ENCODE data around the gene HOMER2.

HOMER2 gene

DNA sequence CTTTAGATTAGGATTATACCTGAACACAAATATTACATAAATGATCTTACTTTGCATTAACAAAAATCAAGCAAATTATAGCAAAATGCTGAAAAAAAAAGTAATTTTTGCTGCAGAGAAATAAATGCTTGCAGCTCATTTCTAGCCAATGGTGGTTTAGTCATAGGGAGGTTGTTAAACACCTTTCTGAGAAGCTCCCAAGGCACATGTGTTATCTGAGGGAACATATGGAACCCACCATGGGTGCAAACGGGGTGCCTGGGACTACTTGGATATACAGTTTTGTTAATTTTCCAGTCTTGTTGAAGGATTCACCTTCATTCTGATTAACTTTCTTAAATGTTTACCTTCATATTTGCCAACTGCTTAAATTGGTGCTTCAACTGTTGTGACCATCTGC is 24.6 kb upstream of the HOMER2 start:
- in situ Hi-C loops (cut with HindIII; ENCODE audit: low sequenced_read_pairs) = no loop called here
- TF ChIP-seq, protein P1, sequence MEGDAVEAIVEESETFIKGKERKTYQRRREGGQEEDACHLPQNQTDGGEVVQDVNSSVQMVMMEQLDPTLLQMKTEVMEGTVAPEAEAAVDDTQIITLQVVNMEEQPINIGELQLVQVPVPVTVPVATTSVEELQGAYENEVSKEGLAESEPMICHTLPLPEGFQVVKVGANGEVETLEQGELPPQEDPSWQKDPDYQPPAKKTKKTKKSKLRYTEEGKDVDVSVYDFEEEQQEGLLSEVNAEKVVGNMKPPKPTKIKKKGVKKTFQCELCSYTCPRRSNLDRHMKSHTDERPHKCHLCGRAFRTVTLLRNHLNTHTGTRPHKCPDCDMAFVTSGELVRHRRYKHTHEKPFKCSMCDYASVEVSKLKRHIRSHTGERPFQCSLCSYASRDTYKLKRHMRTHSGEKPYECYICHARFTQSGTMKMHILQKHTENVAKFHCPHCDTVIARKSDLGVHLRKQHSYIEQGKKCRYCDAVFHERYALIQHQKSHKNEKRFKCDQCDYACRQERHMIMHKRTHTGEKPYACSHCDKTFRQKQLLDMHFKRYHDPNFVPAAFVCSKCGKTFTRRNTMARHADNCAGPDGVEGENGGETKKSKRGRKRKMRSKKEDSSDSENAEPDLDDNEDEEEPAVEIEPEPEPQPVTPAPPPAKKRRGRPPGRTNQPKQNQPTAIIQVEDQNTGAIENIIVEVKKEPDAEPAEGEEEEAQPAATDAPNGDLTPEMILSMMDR (IDR thresholded peaks at IDR 0.05; ENCODE audit: low read depth, low read length) = no peak
- H3K4me3 ChIP-seq (ENCODE audit: low read depth, low read length) = no peak overlapping the region
- DNase-seq (ENCODE audit: low read depth, low spot score) = no peak

DNA sequence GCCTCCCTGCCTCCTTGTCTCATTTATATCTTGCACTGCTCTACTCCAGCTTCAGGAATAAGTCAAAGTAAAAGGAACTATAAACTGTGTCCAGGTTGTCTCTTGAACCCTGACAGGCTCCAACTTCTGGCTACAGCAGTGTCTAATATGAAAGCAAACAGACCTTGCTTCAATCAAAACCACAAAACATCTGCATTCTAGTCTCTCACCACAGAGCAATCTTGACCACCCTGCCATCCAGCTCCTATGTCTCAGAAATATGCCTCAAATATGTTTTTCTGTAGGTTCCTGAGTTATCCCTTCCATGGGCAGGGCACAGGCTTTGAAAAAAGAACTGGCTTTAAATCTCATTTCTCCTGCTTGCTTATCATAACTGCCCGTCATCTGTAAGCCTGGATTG is 20.5 kb upstream of the HOMER2 start:
- in situ Hi-C loops (cut with HindIII; ENCODE audit: low sequenced_read_pairs) = no loop called here
- TF ChIP-seq, protein P1 (IDR thresholded peaks at IDR 0.05; ENCODE audit: low read depth, low read length) = no peak
- H3K4me3 ChIP-seq (ENCODE audit: low read depth, low read length) = no peak overlapping the region
- no peak for DNase-seq (ENCODE audit: low read depth, low spot score)

DNA sequence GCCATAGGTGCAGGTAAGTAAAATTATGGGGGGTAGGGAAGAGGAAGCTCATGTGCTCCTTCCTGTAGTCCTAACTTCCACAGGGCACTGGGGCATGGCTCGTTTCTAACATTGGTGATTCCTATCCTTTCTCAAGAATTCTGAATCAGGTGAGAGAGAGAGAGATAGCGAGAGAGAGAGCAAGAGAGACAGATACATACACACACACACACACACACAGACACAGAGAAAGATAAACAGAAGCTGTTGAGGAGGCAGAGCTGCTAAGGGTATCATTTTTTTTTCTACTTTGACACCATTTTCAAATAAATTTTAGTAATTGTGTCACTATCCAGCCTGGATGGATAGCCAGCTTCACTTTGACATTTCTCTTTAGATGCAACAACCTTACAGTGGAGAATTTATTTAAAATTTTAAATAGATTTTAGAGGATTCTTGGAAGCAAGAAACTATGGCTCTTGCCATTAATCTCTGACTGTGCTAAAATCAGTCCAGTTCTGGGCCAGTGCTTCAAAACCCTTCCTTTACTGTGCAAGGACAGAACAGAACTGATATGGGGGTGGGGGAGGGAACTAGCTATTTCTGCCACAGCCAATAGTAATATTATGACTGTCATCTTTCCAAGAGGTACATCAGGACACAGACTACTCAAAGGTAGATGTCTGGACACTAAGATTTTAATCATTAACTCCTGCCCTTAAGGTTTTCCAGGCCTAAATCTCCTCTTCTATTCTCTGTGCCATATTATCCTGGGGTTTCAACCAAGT is 18.9 kb upstream of the HOMER2 start:
- no peak for DNase-seq (ENCODE audit: low read depth, low spot score)
- TF ChIP-seq, protein P1 (IDR thresholded peaks at IDR 0.05; ENCODE audit: low read depth, low read length) = no peak
- H3K4me3 ChIP-seq (ENCODE audit: low read depth, low read length) = no peak overlapping the region
- in situ Hi-C loops (cut with HindIII; ENCODE audit: low sequenced_read_pairs) = no loop called here

DNA sequence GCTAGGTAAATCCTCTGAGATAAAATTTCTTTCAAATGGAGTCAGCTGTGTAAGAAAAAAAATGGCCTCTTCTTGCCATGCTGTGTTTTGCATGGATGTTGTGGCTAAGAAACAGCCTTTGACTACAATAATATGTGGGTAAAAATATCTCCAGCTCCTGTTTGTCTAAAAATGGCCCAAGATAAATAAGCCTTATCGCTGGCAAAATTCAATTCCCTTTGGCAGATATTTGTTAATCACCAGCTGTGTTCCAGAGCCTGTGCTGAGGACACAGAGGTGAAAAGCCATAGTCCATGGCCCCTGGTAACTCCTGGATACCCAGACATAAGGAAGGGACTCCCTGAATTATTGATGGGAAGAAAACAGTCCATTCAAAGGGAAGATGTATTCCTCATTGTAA is 18.2 kb upstream of the HOMER2 start:
- DNase-seq (ENCODE audit: low read depth, low spot score) = no peak
- TF ChIP-seq, protein P1 (IDR thresholded peaks at IDR 0.05; ENCODE audit: low read depth, low read length) = no peak
- in situ Hi-C loops (cut with HindIII; ENCODE audit: low sequenced_read_pairs) = no loop called here
- no peak overlapping the region for H3K4me3 ChIP-seq (ENCODE audit: low read depth, low read length)

DNA sequence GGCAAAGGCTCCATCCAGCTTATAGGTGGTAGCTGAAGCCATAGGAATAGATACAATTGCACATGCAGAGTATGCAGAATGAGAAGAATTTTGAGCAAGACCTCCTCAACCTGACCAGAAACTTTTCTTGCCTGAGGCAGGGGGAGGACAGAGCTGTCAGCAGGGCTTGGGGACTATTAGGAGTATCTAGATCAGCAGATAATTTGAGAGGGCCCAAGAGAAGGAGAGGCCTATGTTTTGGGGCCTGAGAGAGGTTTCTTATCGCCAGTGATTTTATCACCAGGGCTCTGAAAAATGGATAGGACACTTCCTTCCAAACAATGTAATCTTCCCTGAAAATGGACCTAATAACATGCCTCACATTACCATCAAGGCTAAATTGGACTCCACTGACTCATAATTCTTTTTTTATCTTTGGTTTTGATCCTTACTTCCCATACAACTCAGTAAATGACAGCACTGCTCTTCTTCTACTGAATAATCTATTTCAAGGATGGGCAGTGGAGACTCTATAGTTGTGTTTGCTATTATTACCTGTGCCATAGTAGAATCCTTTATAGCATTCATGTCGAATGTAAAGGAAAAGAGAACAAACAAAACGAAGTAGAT is 17.7 kb upstream of the HOMER2 start:
- in situ Hi-C loops (cut with HindIII; ENCODE audit: low sequenced_read_pairs) = no loop called here
- TF ChIP-seq, protein P1 (IDR thresholded peaks at IDR 0.05; ENCODE audit: low read depth, low read length) = no peak
- no peak for DNase-seq (ENCODE audit: low read depth, low spot score)
- H3K4me3 ChIP-seq (ENCODE audit: low read depth, low read length) = no peak overlapping the region

DNA sequence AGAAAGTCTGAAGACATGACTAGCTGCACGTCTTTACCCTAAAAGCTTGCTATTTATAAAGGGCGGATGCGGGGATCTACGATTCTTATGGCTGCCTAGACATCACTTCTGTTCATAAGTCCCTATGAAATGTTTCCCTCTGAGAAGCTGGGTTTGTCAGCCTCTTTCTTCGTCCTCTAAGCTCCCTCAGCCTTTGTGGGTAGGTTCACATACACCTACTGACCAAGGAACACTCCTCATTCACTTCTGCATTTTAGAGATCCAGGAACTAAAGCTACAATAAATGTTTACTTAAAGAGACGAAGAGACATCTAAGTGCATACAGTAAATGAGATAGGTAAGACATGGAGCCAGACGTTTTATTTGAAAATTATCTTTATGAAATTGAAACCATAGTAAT is 16.8 kb upstream of the HOMER2 start:
- in situ Hi-C loops (cut with HindIII; ENCODE audit: low sequenced_read_pairs) = no loop called here
- H3K4me3 ChIP-seq (ENCODE audit: low read depth, low read length) = no peak overlapping the region
- TF ChIP-seq, protein P1 (IDR thresholded peaks at IDR 0.05; ENCODE audit: low read depth, low read length) = no peak

More for the DNA sequence above, 16.8 kb upstream of the HOMER2 start:
- DNase-seq (ENCODE audit: low read depth, low spot score) = no peak

All from astrocyte of the spinal cord (primary cell).